ENCODE measurements around the gene UCHL1. TPM values are rescaled to one million over a fixed set of nuclear protein-coding genes. Genes with fewer than 3 reads are reported as not detected.
A peak's percentile ranks its signal among the peaks of the same experiment; 100 is the strongest.

The UCHL1 gene
- total RNA-seq, 1 donor from 2014 or later: 7.2 TPM

DNA sequence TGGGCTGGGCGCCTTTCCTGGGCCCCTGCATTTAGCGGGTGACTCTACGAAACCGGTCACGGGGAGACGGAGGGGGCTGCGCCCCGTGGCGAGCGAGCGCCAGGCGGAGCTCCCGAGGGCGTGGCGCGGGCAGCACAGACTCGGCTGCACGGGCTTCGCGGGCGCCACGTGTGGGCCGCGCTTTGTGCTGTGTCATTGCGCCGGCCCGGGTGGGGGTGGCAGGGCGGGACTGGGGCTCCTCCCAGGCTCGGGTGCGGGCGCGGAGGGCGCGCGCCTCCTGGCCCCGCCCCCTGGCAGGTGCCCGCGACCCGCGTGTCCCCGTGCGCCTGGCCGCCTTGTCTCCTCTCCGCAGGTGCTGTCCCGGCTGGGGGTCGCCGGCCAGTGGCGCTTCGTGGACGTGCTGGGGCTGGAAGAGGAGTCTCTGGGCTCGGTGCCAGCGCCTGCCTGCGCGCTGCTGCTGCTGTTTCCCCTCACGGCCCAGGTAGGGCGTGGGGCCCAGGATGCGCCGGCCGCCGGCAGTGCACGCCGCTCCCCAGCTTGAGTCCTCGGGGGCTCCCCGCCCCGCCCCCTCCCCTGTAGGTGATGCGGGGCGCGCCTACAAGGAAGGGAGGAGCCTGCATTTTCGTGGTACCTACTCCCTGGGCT is 651 bp downstream of the UCHL1 start:
- H3K27ac ChIP-seq: no peak overlapping the region
- peaks cover 16% of the 10 kb centered on the region for H3K4me1 ChIP-seq
- ATAC-seq (peak; percentile 91), DNase-seq (peak; percentile 80)
- H3K9me3 ChIP-seq: no peaks in the 10 kb centered on the region
- peaks cover 34% of the 10 kb centered on the region for H3K27me3 ChIP-seq
- intact Hi-C loops (cut with DNase I): no loop called here
- peak overlapping the region; percentile 54 for H3K4me3 ChIP-seq
- H3K36me3 ChIP-seq: no peaks in the 10 kb centered on the region
- TF ChIP-seq CTCF (IDR thresholded peaks at IDR 0.05): no peak

GRCh38 chr4:41257906-41258305 is 1.2 kb downstream of the UCHL1 start:
- H3K9me3 ChIP-seq: no peaks in the 10 kb centered on the region
- peaks cover 16% of the 10 kb centered on the region for H3K4me1 ChIP-seq
- peak overlapping the region; percentile 54 for H3K4me3 ChIP-seq
- H3K27me3 ChIP-seq: peaks cover 34% of the 10 kb centered on the region
- no peak for TF ChIP-seq CTCF (IDR thresholded peaks at IDR 0.05)
- H3K36me3 ChIP-seq: no peaks in the 10 kb centered on the region
- ATAC-seq (no peak), DNase-seq (no peak)
- intact Hi-C loops (cut with DNase I): no loop called here
- H3K27ac ChIP-seq: no peak overlapping the region

GRCh38 chr4:41258783-41259182 is 2.1 kb downstream of the UCHL1 start:
- Histone ChIP-seq H3K4me3 (no peak overlapping the region), H3K27me3 (peaks cover 34% of the 10 kb centered on the region), H3K27ac (no peak overlapping the region), H3K36me3 (no peaks in the 10 kb centered on the region), H3K4me1 (peaks cover 16% of the 10 kb centered on the region), H3K9me3 (no peaks in the 10 kb centered on the region)
- ATAC-seq (peak; percentile 52), DNase-seq (no peak)
- intact Hi-C loops (cut with DNase I): no loop called here
- TF ChIP-seq CTCF (IDR thresholded peaks at IDR 0.05): peak; percentile 52

DNA sequence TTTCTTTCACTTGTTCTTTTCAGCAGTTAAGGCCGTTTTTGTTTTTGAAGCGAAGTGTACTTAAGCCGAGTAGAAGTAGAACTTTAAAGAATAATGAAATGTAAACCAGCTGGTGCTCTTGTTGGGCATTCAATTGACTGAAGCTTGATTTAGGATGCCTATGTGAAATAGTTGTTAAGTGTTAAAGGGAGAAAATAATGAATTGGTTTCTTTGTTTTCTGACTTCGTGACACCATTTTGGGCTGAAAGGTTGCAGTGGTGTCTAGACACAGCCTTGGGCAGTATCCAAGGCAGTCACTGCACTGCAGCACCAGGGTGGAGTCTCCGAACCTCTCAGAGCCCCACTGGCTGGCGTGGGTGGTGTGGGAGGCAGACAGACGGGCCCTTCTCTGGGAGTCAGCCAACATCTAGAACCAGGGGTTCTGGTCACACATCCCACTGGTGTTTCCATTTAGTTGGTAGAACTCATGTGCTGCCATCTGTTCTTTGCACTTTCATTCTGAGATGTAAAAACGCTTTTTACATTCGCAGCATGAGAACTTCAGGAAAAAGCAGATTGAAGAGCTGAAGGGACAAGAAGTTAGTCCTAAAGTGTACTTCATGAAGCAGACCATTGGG is 3.5 kb downstream of the UCHL1 start:
- Histone ChIP-seq H3K27me3 (peaks cover 28% of the 10 kb centered on the region), H3K4me1 (peaks cover 16% of the 10 kb centered on the region), H3K4me3 (no peak overlapping the region), H3K36me3 (no peaks in the 10 kb centered on the region), H3K9me3 (no peaks in the 10 kb centered on the region), H3K27ac (no peak overlapping the region)
- intact Hi-C loops (cut with DNase I): no loop called here
- no peak for TF ChIP-seq CTCF (IDR thresholded peaks at IDR 0.05)
- DNase-seq: no peak
- ATAC-seq: no peak

GRCh38 chr4:41262198-41262597 is 5.5 kb downstream of the UCHL1 start:
- peaks cover 7% of the 10 kb centered on the region for H3K4me1 ChIP-seq
- ATAC-seq: no peak
- no peak overlapping the region for H3K4me3 ChIP-seq
- H3K36me3 ChIP-seq: no peaks in the 10 kb centered on the region
- no peak overlapping the region for H3K27ac ChIP-seq
- intact Hi-C loops (cut with DNase I): no loop called here
- peaks cover 12% of the 10 kb centered on the region for H3K27me3 ChIP-seq
- H3K9me3 ChIP-seq: no peaks in the 10 kb centered on the region
- no peak for DNase-seq
- TF ChIP-seq CTCF (IDR thresholded peaks at IDR 0.05): no peak
